Panc1 (cell line): Measurements from ENCODE around the gene HP. TPM values are rescaled to one million over a fixed set of nuclear protein-coding genes. Genes with fewer than 3 reads are reported as not detected.

Experiments
- ATAC-seq: fragments of 200-7000 bp; cut with Tn5 transposase; 2 replicates; pipeline ENCODE4 v1.9.1; 2020; ENCODE audit warnings: mild to moderate bottlenecking, moderate library complexity
- BruUV-seq: library from RNA; stranded (reverse); fragments of 400-500 nt; replicated peaks from 2 replicates; lab custom pipeline; 2021; lab: Mats Ljungman, UMichigan
- CTCF ChIA-PET: fragments of 300-600 bp; sonication (Branson Sonifier 250); formaldehyde crosslinking; loops from one replicate; lab custom pipeline; 2022; ENCODE audit warnings: antibody characterized with exemption; lab: Charles Lee
- POLR2A ChIA-PET: fragments of 300-600 bp; sonication (Branson Sonifier 250); formaldehyde crosslinking; loops from one replicate; lab custom pipeline; 2022; ENCODE audit warnings: antibody characterized with exemption; lab: Charles Lee
- DNase-seq: peaks from one replicate; pipeline ENCODE4 v3.0.0-alpha.2; 2010; ENCODE audit warnings: low read depth, low spot score
- H3K27ac ChIP-seq: 2 replicates; pipeline ENCODE4 v1.5.1; 2011; ENCODE audit warnings: mild to moderate bottlenecking, low read length, inconsistent platforms
- H3K27me3 ChIP-seq: fragments of 200-500 bp; sonication (Bioruptor generic); 2 replicates; pipeline ENCODE4 v1.6.0; 2014; ENCODE audit warnings: low read length, inconsistent platforms; ENCODE audit not compliant: control insufficient read depth, insufficient read depth
- H3K36me3 ChIP-seq: fragments of 200-500 bp; sonication (Bioruptor generic); 2 replicates; pipeline ENCODE4 v1.5.1; 2014; ENCODE audit warnings: inconsistent platforms, mild to moderate bottlenecking, low read length, moderate library complexity; ENCODE audit not compliant: control insufficient read depth, insufficient read depth
- H3K4me1 ChIP-seq: 2 replicates; pipeline ENCODE4 v1.5.1; 2011; ENCODE audit warnings: inconsistent platforms, mild to moderate bottlenecking, low read length, moderate library complexity; ENCODE audit not compliant: control insufficient read depth, insufficient read depth
- H3K4me3 ChIP-seq, 2 experiments: 2 replicates each; pipeline ENCODE4 v1.5.1; 2011 to 2012; ENCODE audit warnings: low read depth in 2 of 2, low read length in 2 of 2, mild to moderate bottlenecking in 2 of 2, inconsistent platforms in 1 of 2, moderate library complexity in 1 of 2
- H3K9me3 ChIP-seq: fragments of 200-500 bp; sonication (Bioruptor generic); 2 replicates; pipeline ENCODE4 v1.5.1; 2014; ENCODE audit warnings: low read depth, mild to moderate bottlenecking, inconsistent platforms, low read length, moderate library complexity; ENCODE audit not compliant: control insufficient read depth, insufficient read depth
- CTCF ChIP-seq: fragments of 450-650 bp; IDR thresholded peaks from 2 replicates; pipeline ENCODE4 v1.5.1; 2017; ENCODE audit warnings: mild to moderate bottlenecking
- POLR2AphosphoS5 ChIP-seq: IDR thresholded peaks from 2 replicates; pipeline ENCODE4 v1.6.1; 2012; ENCODE audit warnings: mild to moderate bottlenecking, low read depth, low read length, moderate library complexity
- REST ChIP-seq, 2 experiments: IDR thresholded peaks; 2 replicates each; pipeline ENCODE4 v1.6.1; 2011 to 2012; ENCODE audit warnings: low read depth in 2 of 2, control low read depth in 1 of 2, low read length in 1 of 2, mild to moderate bottlenecking in 1 of 2, moderate library complexity in 1 of 2; ENCODE audit not compliant: insufficient read depth in 1 of 2
- SIN3A ChIP-seq: IDR thresholded peaks from 2 replicates; pipeline ENCODE4 v1.6.1; 2012; ENCODE audit warnings: low read depth, mild to moderate bottlenecking, low read length, moderate library complexity, borderline replicate concordance; ENCODE audit not compliant: insufficient read depth
- TCF7L2 ChIP-seq: IDR thresholded peaks from 2 replicates; pipeline ENCODE4 v1.6.1; 2011; ENCODE audit warnings: mild to moderate bottlenecking, low read depth, low read length, inconsistent platforms
- in situ Hi-C: cut with HindIII; loops from 2 replicates; pipeline ENCODE4 v1.10.0; 2016; ENCODE audit warnings: low sequenced_read_pairs, low pct_unique_long_range_greater_than_20kb
- intact Hi-C: fragments of 100-400 bp; cut with micrococcal nuclease; formaldehyde crosslinking; loops from one replicate; pipeline ENCODE4 v1.10.0; 2022; ENCODE audit not compliant: unreplicated experiment
- total RNA-seq: library from RNA; stranded (reverse); gene quantifications from one replicate; pipeline ENCODE4 v1.2.1, GENCODE V29; 2021; ENCODE audit not compliant: unreplicated experiment

The HP gene
- total RNA-seq, 1 experiment from 2014 or later = 7.0 TPM

- Histone ChIP-seq H3K9me3 (no peaks in the 10 kb centered on the region), H3K36me3 (no peaks in the 10 kb centered on the region), H3K4me1 (no peaks in the 10 kb centered on the region), H3K27me3 (no peaks in the 10 kb centered on the region; the same call in 1 of the 2 replicates), H3K4me3 (no peak overlapping the region), H3K27ac (no peak overlapping the region)
- CTCF ChIA-PET = no interaction called here
- intact Hi-C loops (no loop called here), in situ Hi-C loops (no loop called here)
- ATAC-seq (no peak), DNase-seq (no peak)
- no TSS peak for BruUV-seq
- TF ChIP-seq SIN3A = no peak
- TF ChIP-seq REST (IDR thresholded peaks at IDR 0.05; ENCODE audit: insufficient read depth in 1 of 2, low read depth in 2 of 2, low read length in 1 of 2) = no peak
- no peak for TF ChIP-seq TCF7L2
- no peak for TF ChIP-seq CTCF
- TF ChIP-seq POLR2AphosphoS5 = no peak
- POLR2A ChIA-PET = no interaction called here
These were observed 6.1 kb downstream of the HP start for GRCh38 chr16:72060405-72060804.

- BruUV-seq = no TSS peak
These were observed 7.3 kb downstream of the HP start for GRCh38 chr16:72061564-72061963.

More at GRCh38 chr16:72061564-72061963, 7.3 kb downstream of the HP start:
- in situ Hi-C loops (no loop called here), intact Hi-C loops (no loop called here)
- Histone ChIP-seq H3K4me3 (no peak overlapping the region), H3K27ac (no peak overlapping the region), H3K36me3 (no peaks in the 10 kb centered on the region), H3K9me3 (no peaks in the 10 kb centered on the region), H3K4me1 (no peaks in the 10 kb centered on the region), H3K27me3 (no peaks in the 10 kb centered on the region)
- ATAC-seq = no peak
- no peak for TF ChIP-seq TCF7L2
- no peak for TF ChIP-seq POLR2AphosphoS5
- no peak for TF ChIP-seq CTCF
- no peak for TF ChIP-seq SIN3A
- TF ChIP-seq REST (IDR thresholded peaks at IDR 0.05; ENCODE audit: insufficient read depth in 1 of 2, low read depth in 2 of 2, low read length in 1 of 2) = no peak
- CTCF ChIA-PET = no interaction called here
- DNase-seq = no peak
- POLR2A ChIA-PET = no interaction called here
